Measurements from ENCODE around the gene SCAF1.

DNA sequence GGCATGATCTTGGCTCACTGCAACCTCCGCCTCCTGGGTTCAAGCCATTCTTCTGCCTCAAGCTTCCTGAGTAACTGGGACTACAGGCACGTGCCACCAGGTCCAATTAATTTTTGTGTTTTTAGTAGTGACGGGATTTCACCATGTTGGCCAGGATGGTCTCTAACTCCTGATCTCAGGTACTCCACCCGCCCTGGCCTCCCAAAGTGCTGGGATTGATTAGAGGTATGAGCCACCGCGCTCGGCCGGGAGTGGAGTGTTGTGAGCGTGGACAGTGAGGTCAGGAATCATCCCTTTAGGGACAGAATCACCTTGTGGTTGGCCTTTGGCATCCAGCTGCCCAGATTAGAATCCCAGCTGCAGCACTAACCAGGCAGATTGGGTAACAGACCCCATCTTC is 12.3 kb upstream of the SCAF1 start:
- TF ChIP-seq GATA3 (IDR thresholded peaks at IDR 0.05; ENCODE audit: low read depth, low read length), result no peak
- no peak for TF ChIP-seq GATA2 (IDR thresholded peaks at IDR 0.05; ENCODE audit: low read depth, low read length)
